GM19023 (cell line): ENCODE results near the gene RALGDS.
"Not testable (repeated sequence)": the region's sequence is repeated elsewhere in the genome, so short reads cannot be mapped to it uniquely, and the experiment has no call there.

Experiments used
- ATAC-seq: cut with Tn5 transposase; IDR thresholded peaks from one replicate; pipeline ENCODE4 v1.9.1; 2021; ENCODE audit warnings: mild to moderate bottlenecking, moderate library complexity; ENCODE audit not compliant: unreplicated experiment

The RALGDS gene

GRCh38 chr9:133094351-133094750 lies 26.7 kb downstream of the RALGDS start:
- ATAC-seq, result not testable (repeated sequence)

- ATAC-seq, result no peak
These were observed 30.2 kb downstream of the RALGDS start for GRCh38 chr9:133090752-133091385.

GRCh38 chr9:133090187-133090586 lies 30.9 kb downstream of the RALGDS start:
- no peak for ATAC-seq

GRCh38 chr9:133089271-133089671 lies 31.8 kb downstream of the RALGDS start:
- ATAC-seq, result no peak

- ATAC-seq, result no peak
These were observed 32.3 kb downstream of the RALGDS start for GRCh38 chr9:133088756-133089155.

GRCh38 chr9:133088146-133088750 lies 32.8 kb downstream of the RALGDS start:
- no peak for ATAC-seq

GRCh38 chr9:133087429-133088145 lies 33.5 kb downstream of the RALGDS start:
- no peak for ATAC-seq

GRCh38 chr9:133086894-133087293 lies 34.1 kb downstream of the RALGDS start:
- no peak for ATAC-seq

- ATAC-seq, result not testable (repeated sequence)
These were observed 34.7 kb downstream of the RALGDS start for GRCh38 chr9:133086212-133086860.

- not testable (repeated sequence) for ATAC-seq
These were observed 37.4 kb downstream of the RALGDS start for GRCh38 chr9:133083688-133084087.

- ATAC-seq, result not testable (repeated sequence)
These were observed 38.9 kb downstream of the RALGDS start for GRCh38 chr9:133081957-133082644.

GRCh38 chr9:133080786-133081779 lies 40.0 kb downstream of the RALGDS start:
- not testable (repeated sequence) for ATAC-seq

GRCh38 chr9:133080161-133080560 lies 40.9 kb downstream of the RALGDS start:
- ATAC-seq, result no peak

GRCh38 chr9:133078486-133078885 lies 42.6 kb downstream of the RALGDS start:
- ATAC-seq, result no peak

GRCh38 chr9:133076691-133077090 lies 44.3 kb downstream of the RALGDS start:
- ATAC-seq, result no peak

- ATAC-seq, result no peak
These were observed 45.0 kb downstream of the RALGDS start for GRCh38 chr9:133075925-133076630.

- no peak for ATAC-seq
These were observed 46.9 kb downstream of the RALGDS start for GRCh38 chr9:133074111-133074651.

GRCh38 chr9:133073086-133074014 lies 47.7 kb downstream of the RALGDS start:
- no peak for ATAC-seq
